GM12872 (cell line): ENCODE data around the gene LRP1.

Experiments used
- CTCF ChIP-seq: IDR thresholded peaks from 3 replicates; pipeline ENCODE4 v1.5.1; 2011; ENCODE audit warnings: low read depth, mild to moderate bottlenecking, low read length, moderate library complexity; ENCODE audit not compliant: insufficient read depth

The LRP1 gene

GRCh38 chr12:57129889-57130288 lies 1.6 kb downstream of the LRP1 start:
- TF ChIP-seq CTCF, result no peak

- no peak for TF ChIP-seq CTCF
These were observed 2.7 kb downstream of the LRP1 start for GRCh38 chr12:57130941-57131340.

- TF ChIP-seq CTCF, result no peak
These were observed 3.8 kb downstream of the LRP1 start for GRCh38 chr12:57131896-57132744.

- TF ChIP-seq CTCF, result no peak
These were observed 4.8 kb downstream of the LRP1 start for GRCh38 chr12:57133013-57133569.

GRCh38 chr12:57133916-57134315 lies 5.6 kb downstream of the LRP1 start:
- no peak for TF ChIP-seq CTCF

GRCh38 chr12:57134949-57135348 lies 6.7 kb downstream of the LRP1 start:
- TF ChIP-seq CTCF, result no peak

- no peak for TF ChIP-seq CTCF
These were observed 7.4 kb downstream of the LRP1 start for GRCh38 chr12:57135527-57136326.
